ENCODE results near the gene TSNAX. TPM values are rescaled to one million over a fixed set of nuclear protein-coding genes. Genes with fewer than 3 reads are reported as not detected.

TSNAX gene
- total and polyA plus RNA-seq, 2 of the 8 experiments (the other 6 are each of a cell fraction or from before 2014, with no cell fraction given) = 7.7 to 34.0 TPM

- TF ChIP-seq EP300 (IDR thresholded peaks at IDR 0.05; ENCODE audit: borderline replicate concordance in 1 of 2, low read depth in 2 of 2, low read length in 2 of 2) = no peak
- TF ChIP-seq KDM5A (IDR thresholded peaks at IDR 0.05; ENCODE audit: low read length) = no peak
Observed at GRCh38 chr1:231493421-231494185, 34.9 kb upstream of the TSNAX start (continued).
